Esophagus squamous epithelium (tissue), 5 donors: ENCODE measurements around the gene ZNRF3. TPM values are rescaled to one million over a fixed set of nuclear protein-coding genes. Genes with fewer than 3 reads are reported as not detected.

ENCODE experiments used
- DNase-seq: peaks from one replicate; lab custom pipeline; 2025; lab: John Stamatoyannopoulos, UW
- H3K27ac ChIP-seq, 4 donors: fragments of 200-600 bp; sonication (generic); one replicate each; pipeline ENCODE4 v1.5.1; 2016 to 2019; ENCODE audit warnings: mild to moderate bottlenecking in 1 of 4
- H3K27me3 ChIP-seq, 4 donors: fragments of 200-600 bp; sonication (generic); 1 replicate in 3 of 4; 2 replicates in 1 of 4; pipeline versions ENCODE4 v1.5.1 to v1.6.0; 2017 to 2021; ENCODE audit warnings: antibody characterized with exemption in 1 of 4
- H3K36me3 ChIP-seq, 3 donors: fragments of 200-600 bp; sonication (generic); one replicate each; pipeline ENCODE4 v1.5.1; 2016 to 2019
- H3K4me1 ChIP-seq, 3 donors: fragments of 200-600 bp; sonication (generic); one replicate each; pipeline ENCODE4 v1.5.1; 2017 to 2019
- H3K4me3 ChIP-seq, 4 donors: fragments of 200-600 bp; sonication (generic); 1 replicate in 3 of 4; 2 replicates in 1 of 4; pipeline ENCODE4 v1.5.1; 2016 to 2019; ENCODE audit warnings: mild to moderate bottlenecking in 2 of 4, moderate library complexity in 1 of 4
- H3K9me3 ChIP-seq, 3 donors: fragments of 200-600 bp; sonication (generic); one replicate each; pipeline ENCODE4 v1.5.1; 2016 to 2019
- POLR2A ChIP-seq, 4 donors: fragments of 450-650 bp; IDR thresholded peaks; one replicate each; pipeline ENCODE4 v1.6.1; 2017; ENCODE audit warnings: antibody characterized with exemption in 4 of 4, mild to moderate bottlenecking in 4 of 4, moderate library complexity in 3 of 4
- WGBS, 2 donors: methylation state at CpG; one replicate each; pipeline ENCODE4 v1.1.5; 2018; 5-methylcytosine and 5-hydroxymethylcytosine counted together
- intact Hi-C: fragments of 100-400 bp; cut with DNase I; formaldehyde crosslinking; loops from one replicate; pipeline ENCODE4 v1.15.0; 2022
- total RNA-seq, 4 donors: library from RNA; depleted of rRNA; stranded (reverse); fragments of >200 nt; gene quantifications; one replicate each; pipeline ENCODE4 v1.1.0, GENCODE V29; 2016
- TF ChIP-seq, protein P1 (sequence below), 6 experiments: fragments of 450-650 bp in 4 of 6; fragments of 200-600 bp in 2 of 6; sonication (generic) in 2 of 6; IDR thresholded peaks; one replicate each; pipeline ENCODE4 v1.5.1; 2016 to 2019; ENCODE audit warnings: antibody characterized with exemption in 6 of 6, mild to moderate bottlenecking in 4 of 6, moderate library complexity in 4 of 6
- donor health status: DM: yes; HTN: yes; CAD: no.

The ZNRF3 gene
- total RNA-seq, 4 donors from 2014 or later = 6.6 to 10.9 (median 7.2) TPM

DNA sequence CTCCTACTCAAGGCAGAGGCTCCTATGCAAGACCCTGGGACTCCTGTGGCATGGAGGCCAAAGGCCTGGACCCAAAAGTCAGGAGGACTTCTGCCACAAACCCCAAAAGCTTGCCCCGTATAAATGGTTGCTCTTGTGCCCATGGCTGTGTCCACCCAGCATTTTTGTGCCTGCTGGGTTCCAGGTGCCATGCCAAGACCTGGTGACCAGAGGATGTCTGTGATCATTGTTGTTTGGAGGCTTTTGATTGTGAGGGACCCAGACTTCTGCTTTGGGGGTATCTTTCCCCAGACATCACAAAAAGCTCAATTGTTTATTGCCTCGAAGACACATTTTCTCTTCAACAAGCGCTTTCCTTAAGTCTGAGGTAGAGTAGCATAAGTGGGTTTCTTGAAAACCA, 143.2 kb downstream of the ZNRF3 start:
- WGBS, 2 donors = 93% methylated on average over 3 of the region's 3 CpGs
- no peak for DNase-seq

DNA sequence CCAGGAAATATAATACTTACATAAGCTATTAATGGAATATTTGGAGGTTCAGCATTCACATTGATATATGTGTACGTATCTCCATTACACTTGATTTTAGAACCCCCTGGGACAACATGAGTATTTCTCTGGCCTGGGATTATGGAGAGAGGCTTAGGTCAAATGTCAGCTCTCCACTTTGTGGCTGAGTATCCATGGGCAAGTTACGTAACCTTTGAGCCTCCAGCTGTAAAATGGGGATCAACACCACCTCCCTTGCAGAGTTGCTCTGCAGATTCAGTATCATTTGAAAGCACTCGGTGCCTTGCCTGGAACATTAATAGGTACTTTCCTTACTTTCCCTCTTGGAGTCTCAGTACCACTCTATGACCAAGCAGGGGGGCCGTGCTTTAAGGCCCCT, 145.1 kb downstream of the ZNRF3 start:
- TF ChIP-seq, protein P1, sequence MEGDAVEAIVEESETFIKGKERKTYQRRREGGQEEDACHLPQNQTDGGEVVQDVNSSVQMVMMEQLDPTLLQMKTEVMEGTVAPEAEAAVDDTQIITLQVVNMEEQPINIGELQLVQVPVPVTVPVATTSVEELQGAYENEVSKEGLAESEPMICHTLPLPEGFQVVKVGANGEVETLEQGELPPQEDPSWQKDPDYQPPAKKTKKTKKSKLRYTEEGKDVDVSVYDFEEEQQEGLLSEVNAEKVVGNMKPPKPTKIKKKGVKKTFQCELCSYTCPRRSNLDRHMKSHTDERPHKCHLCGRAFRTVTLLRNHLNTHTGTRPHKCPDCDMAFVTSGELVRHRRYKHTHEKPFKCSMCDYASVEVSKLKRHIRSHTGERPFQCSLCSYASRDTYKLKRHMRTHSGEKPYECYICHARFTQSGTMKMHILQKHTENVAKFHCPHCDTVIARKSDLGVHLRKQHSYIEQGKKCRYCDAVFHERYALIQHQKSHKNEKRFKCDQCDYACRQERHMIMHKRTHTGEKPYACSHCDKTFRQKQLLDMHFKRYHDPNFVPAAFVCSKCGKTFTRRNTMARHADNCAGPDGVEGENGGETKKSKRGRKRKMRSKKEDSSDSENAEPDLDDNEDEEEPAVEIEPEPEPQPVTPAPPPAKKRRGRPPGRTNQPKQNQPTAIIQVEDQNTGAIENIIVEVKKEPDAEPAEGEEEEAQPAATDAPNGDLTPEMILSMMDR (IDR thresholded peaks at IDR 0.05) = no peak
- TF ChIP-seq POLR2A (IDR thresholded peaks at IDR 0.05) = no peak
- no peak overlapping the region for H3K4me3 ChIP-seq
- H3K27me3 ChIP-seq = no peaks in the 10 kb centered on the region
- WGBS, 2 donors = 90 to 92% methylated on average over 4 of the region's 4 CpGs
- no peaks in the 10 kb centered on the region for H3K9me3 ChIP-seq
- H3K4me1 ChIP-seq = peaks cover 18 to 49% (median 26%) of the 10 kb centered on the region in 3 donors
- no peak overlapping the region for H3K27ac ChIP-seq
- DNase-seq = no peak
- H3K36me3 ChIP-seq = no peaks in the 10 kb centered on the region
- intact Hi-C loops = no loop called here

More for the DNA sequence above, 143.2 kb downstream of the ZNRF3 start:
- intact Hi-C loops = no loop called here
- no peaks in the 10 kb centered on the region for H3K27me3 ChIP-seq
- no peak for TF ChIP-seq POLR2A (IDR thresholded peaks at IDR 0.05)
- TF ChIP-seq, protein P1 (IDR thresholded peaks at IDR 0.05) = no peak
- no peaks in the 10 kb centered on the region for H3K9me3 ChIP-seq
- H3K4me3 ChIP-seq = no peak overlapping the region
- peaks cover 15 to 38% (median 15%) of the 10 kb centered on the region in 3 donors for H3K4me1 ChIP-seq
- no peak overlapping the region for H3K27ac ChIP-seq
- H3K36me3 ChIP-seq = no peaks in the 10 kb centered on the region

DNA sequence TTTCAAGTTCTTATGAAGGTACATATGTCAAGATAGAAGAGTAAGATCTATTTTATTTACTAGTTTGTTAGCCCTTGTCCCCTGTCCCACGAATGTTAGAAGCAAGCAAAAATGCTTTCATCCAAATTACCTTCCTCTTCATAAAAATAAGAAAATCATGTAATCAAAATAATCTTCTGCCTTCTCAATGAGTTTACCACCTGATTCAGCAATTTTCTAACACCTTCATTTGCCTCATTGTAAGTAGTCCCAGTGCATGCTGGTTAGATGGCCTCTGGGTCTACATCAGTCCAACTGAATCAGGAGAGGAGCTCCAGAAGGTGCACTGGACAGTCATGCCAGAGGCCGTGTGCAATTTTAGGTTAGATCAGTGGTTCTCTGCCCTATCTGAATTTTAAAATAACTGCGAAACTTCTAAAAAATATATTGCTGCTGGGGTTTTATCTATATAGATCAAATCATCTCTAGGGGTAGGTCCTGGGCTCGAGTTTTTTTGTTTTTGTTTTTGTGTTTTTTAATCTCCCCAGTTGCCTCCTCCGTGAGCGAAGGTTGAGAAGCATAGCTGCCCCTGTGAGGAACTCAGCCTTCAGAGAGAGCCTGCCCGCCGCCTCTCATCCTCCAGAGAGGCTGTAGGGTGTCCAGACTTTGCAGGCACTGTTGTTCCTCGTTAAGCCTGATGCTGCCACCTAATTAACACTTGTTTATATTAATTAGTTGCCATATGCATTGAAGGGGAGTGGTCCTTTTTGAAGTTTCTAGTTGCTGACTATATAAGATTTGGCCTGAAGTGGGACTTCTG, 146.0 kb downstream of the ZNRF3 start:
- no peaks in the 10 kb centered on the region for H3K27me3 ChIP-seq
- H3K27ac ChIP-seq = peak overlapping the region in 1 of 4 donors; percentile 88
- no peak for DNase-seq
- TF ChIP-seq POLR2A (IDR thresholded peaks at IDR 0.05) = no peak
- TF ChIP-seq, protein P1 (IDR thresholded peaks at IDR 0.05) = no peak
- peaks cover 18 to 39% (median 26%) of the 10 kb centered on the region in 3 donors for H3K4me1 ChIP-seq
- no peaks in the 10 kb centered on the region for H3K36me3 ChIP-seq
- intact Hi-C loops = no loop called here
- H3K9me3 ChIP-seq = no peaks in the 10 kb centered on the region
- 85 to 88% methylated on average over 9 of the region's 9 CpGs for WGBS, 2 donors
- H3K4me3 ChIP-seq = no peak overlapping the region

DNA sequence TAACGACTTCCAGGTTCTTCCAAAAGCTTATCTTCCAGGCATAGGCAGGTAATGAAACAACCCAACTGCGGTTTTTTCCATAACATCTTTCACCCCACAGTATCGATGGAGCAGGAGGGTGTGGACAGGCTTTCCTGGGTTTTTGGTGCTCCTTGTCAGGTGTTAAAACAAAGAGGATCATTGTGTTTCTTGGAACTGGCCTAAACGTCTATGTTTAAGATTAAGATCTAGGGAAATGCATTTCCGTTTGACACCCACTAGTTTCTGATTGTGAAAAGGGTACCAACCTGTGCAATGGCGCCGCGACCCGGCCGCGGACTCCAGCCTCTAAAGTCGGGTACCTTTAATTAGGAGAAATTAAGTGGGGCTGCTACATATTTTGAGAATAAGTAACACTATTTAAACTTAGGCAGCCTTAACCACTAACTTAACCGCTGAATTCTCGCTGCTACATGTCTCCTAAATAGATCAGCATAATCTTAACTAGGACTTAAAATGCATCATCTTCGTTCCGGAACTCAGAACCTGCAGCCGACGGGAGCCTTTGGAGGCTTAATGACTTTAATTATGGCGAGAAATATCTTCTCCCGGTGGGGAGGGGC, 146.7 kb downstream of the ZNRF3 start:
- Histone ChIP-seq H3K36me3 (no peaks in the 10 kb centered on the region), H3K4me3 (peak overlapping the region; percentile 18 to 71 (median 50)), H3K27me3 (no peaks in the 10 kb centered on the region), H3K9me3 (no peaks in the 10 kb centered on the region), H3K4me1 (peaks cover 18 to 37% (median 26%) of the 10 kb centered on the region in 3 donors), H3K27ac (peak overlapping the region; percentile 65 to 90 (median 83))
- no peak for DNase-seq
- intact Hi-C loops = no loop called here
- WGBS, 2 donors = 16 to 33% methylated on average over 14 to 19 of the region's 20 CpGs
- TF ChIP-seq POLR2A (IDR thresholded peaks at IDR 0.05) = no peak
- TF ChIP-seq, protein P1 (IDR thresholded peaks at IDR 0.05) = no peak
